Heart right ventricle (tissue), 16 donors: ENCODE data around the gene AHSP. TPM values are rescaled to one million over a fixed set of nuclear protein-coding genes. Genes with fewer than 3 reads are reported as not detected.

ENCODE experiments used
- ATAC-seq, 8 donors: fragments of 200-7000 bp; cut with Tn5 transposase; one replicate each; pipeline ENCODE4 v1.9.1; 2020; ENCODE audit warnings: mild to moderate bottlenecking in 8 of 8, moderate library complexity in 8 of 8, moderate number of reproducible peaks in 1 of 8
- DNase-seq, 2 donors: peaks; one replicate each; pipeline ENCODE4 v3.0.0-alpha.2; 2020
- H3K27ac ChIP-seq, 10 donors: fragments of 200-600 bp; sonication (generic) in 2 of 10; one replicate each; pipeline versions ENCODE4 v1.5.0 to v1.8.0; 2020 to 2022; ENCODE audit warnings: mild to moderate bottlenecking in 3 of 10
- H3K27me3 ChIP-seq, 7 donors: fragments of 200-600 bp; one replicate each; pipeline ENCODE4 v1.8.0; 2021 to 2022; ENCODE audit warnings: mild to moderate bottlenecking in 2 of 7
- H3K36me3 ChIP-seq, 9 donors: fragments of 200-600 bp; sonication (generic) in 1 of 9; one replicate each; pipeline versions ENCODE4 v1.5.0 to v1.8.0; 2020 to 2022; ENCODE audit warnings: mild to moderate bottlenecking in 2 of 9
- H3K4me1 ChIP-seq, 9 donors: fragments of 200-600 bp; sonication (generic) in 1 of 9; one replicate each; pipeline versions ENCODE4 v1.5.0 to v1.8.0; 2020 to 2022; ENCODE audit warnings: mild to moderate bottlenecking in 4 of 9
- H3K4me3 ChIP-seq, 10 donors: fragments of 200-600 bp; sonication (generic) in 2 of 10; one replicate each; pipeline versions ENCODE4 v1.5.0 to v1.8.0; 2020 to 2022; ENCODE audit warnings: mild to moderate bottlenecking in 7 of 10, moderate library complexity in 2 of 10
- H3K9me3 ChIP-seq, 11 donors: fragments of 200-600 bp in 10 of 11; sonication (generic) in 2 of 11; one replicate each; pipeline versions ENCODE4 v1.5.0 to v1.8.0; 2013 to 2022; ENCODE audit warnings: mild to moderate bottlenecking in 2 of 11, control low read depth in 1 of 11, moderate library complexity in 1 of 11
- CTCF ChIP-seq, 9 donors: fragments of 200-600 bp; sonication (generic) in 2 of 9; IDR thresholded peaks; one replicate each; pipeline versions ENCODE4 v1.5.0 to v1.8.0; 2021 to 2022; ENCODE audit warnings: antibody characterized with exemption in 9 of 9, mild to moderate bottlenecking in 5 of 9, moderate library complexity in 1 of 9
- WGBS, 2 donors: extraction: QIAGEN DNeasy Blood & Tissue Kit; methylation state at CpG; one replicate each; pipeline ENCODE4 v1.1.7; 2013; ENCODE audit warnings: inconsistent platforms in 1 of 2; 5-methylcytosine and 5-hydroxymethylcytosine counted together
- intact Hi-C, 10 donors: fragments of 100-400 bp; cut with DNase I; formaldehyde crosslinking; loops; one replicate each; pipeline versions ENCODE4 v1.11.1 to v1.14.2; 2022
- polyA plus RNA-seq, 2 donors: library from polyadenylated mRNA; stranded (reverse); fragments of 200-250 nt; gene quantifications; one replicate each; pipeline ENCODE4 v1.2.3, GENCODE V29; 2013
- total RNA-seq, 10 donors: library from RNA; stranded (reverse); fragmentation: NEBNext Ultra II Directional in 3 of 10; extraction: Animal tissue kit (Norgen Biotek cat#: 25700) in 3 of 10; gene quantifications; one replicate each; pipeline versions ENCODE4 v1.2.1 to v1.2.4, GENCODE V29; 2021 to 2023
- donor health status: Arrhythmogenic right ventricular cardiomyopathy.
- donor health status: ischemic (EF 13 %, LVEDD 7.1; RV severe dilation, severe dysfunction).
- donor health status: healthy with polysubstance abuse.
- donor health status: DM: no; HTN: yes; CAD: no.
- donor health status: DM: no; HTN: no; CAD: no.
- donor health status: ischemic (EF 25% LVEDD 6.9; RV normal size, moderate dysfunction).
- donor health status: ischemic (EF 25% LVEDD 5.7; RV mildly dilated, moderate dysfunction).
- donor health status: healthy.
- donor health status: DM: yes; HTN: yes; CAD: no.
- donor health status: Ischemic cardiomyopathy.
- donor health status: ischemic (EF 35%, LVEDD 5.7; RV mildly dilated, moderate dysfunction).
- donor health status: nonischemic (EF 11% LVEDD 7.7; RV severe dilation, severe dysfunction).
- donor health status: DM: yes; HTN: yes; CAD: no.
- donor health status: PGD.
- donor health status: ischemic (EF 29% LVEDD 5.4; RV normal size, mild dysfunction).
- donor health status: nonischemic (EF 23%, LVEDD 6.1; RV moderate dilation, normal function).

AHSP gene
- total and polyA plus RNA-seq, 12 donors, result not detected

DNA sequence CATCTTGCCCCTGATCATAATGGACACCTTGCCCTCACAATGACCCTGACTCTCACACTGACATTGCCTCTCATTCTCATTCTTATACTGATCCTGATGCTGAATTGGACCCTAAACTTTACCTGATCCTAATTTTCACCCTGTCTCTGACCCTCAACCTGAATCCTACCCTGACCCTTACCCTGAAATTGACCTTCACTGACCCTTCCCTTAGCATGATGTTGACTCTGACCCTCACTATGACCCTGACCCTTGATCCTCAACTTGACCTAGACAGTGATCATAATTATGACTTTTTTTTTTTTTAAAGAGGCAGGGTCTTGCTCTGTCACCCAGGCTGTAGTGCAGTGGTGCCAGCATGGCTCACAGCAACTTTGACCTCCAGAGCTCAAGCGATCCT is 3.4 kb downstream of the AHSP start:
- WGBS, 2 donors, result 87 to 97% methylated on average over 1 of the region's 1 CpG
- TF ChIP-seq CTCF (IDR thresholded peaks at IDR 0.05), result no peak
- H3K27ac ChIP-seq, result no peak overlapping the region
- ATAC-seq, result no peak
- H3K4me3 ChIP-seq, result no peak overlapping the region
- intact Hi-C loops, result no loop called here
- H3K4me1 ChIP-seq, result peaks cover 0 to 13% (median 6%) of the 10 kb centered on the region in 9 donors
- H3K9me3 ChIP-seq, result no peaks in the 10 kb centered on the region
- no peaks in the 10 kb centered on the region for H3K36me3 ChIP-seq
- peaks cover 0 to 79% (median 63%) of the 10 kb centered on the region in 7 donors for H3K27me3 ChIP-seq
- DNase-seq, result no peak

DNA sequence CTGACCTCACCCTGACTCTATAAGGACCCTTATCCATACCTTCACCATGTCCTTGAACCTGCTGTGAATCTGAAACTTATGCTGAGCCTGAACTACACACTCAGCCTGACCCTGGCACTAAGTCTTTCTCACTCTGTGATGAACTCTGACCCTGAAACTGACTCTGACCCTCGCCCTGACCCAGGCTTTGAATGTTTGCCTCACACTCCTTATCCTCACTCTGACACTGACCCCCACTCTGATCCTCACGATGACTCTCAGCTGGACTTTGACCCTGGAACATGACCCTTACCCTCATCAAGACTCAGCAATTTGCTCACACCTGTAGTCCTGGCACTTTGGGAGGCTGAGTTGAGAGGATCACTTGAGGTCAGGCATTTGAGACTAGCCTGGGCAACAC is 4.4 kb downstream of the AHSP start:
- Histone ChIP-seq H3K36me3 (no peaks in the 10 kb centered on the region), H3K27ac (no peak overlapping the region), H3K4me3 (no peak overlapping the region), H3K4me1 (peaks cover 0 to 13% (median 6%) of the 10 kb centered on the region in 9 donors), H3K9me3 (no peaks in the 10 kb centered on the region), H3K27me3 (peaks cover 0 to 89% (median 68%) of the 10 kb centered on the region in 7 donors)
- WGBS, 2 donors, result 65 to 69% methylated on average over 2 of the region's 2 CpGs
- DNase-seq (no peak), ATAC-seq (no peak)
- intact Hi-C loops, result no loop called here
- TF ChIP-seq CTCF (IDR thresholded peaks at IDR 0.05), result no peak

- no peaks in the 10 kb centered on the region for H3K9me3 ChIP-seq
- H3K4me1 ChIP-seq, result peaks cover 0 to 21% (median 11%) of the 10 kb centered on the region in 9 donors
- DNase-seq (no peak), ATAC-seq (no peak)
- no peak overlapping the region for H3K27ac ChIP-seq
- no peak overlapping the region for H3K4me3 ChIP-seq
- H3K27me3 ChIP-seq, result peaks cover 0 to 92% (median 75%) of the 10 kb centered on the region in 7 donors
- TF ChIP-seq CTCF (IDR thresholded peaks at IDR 0.05), result no peak
- intact Hi-C loops, result no loop called here
- H3K36me3 ChIP-seq, result no peaks in the 10 kb centered on the region
- WGBS, 2 donors, result 80 to 86% methylated on average over 4 of the region's 4 CpGs
Observed at GRCh38 chr16:31532896-31533295, 5.2 kb downstream of the AHSP start.

- TF ChIP-seq CTCF (IDR thresholded peaks at IDR 0.05), result no peak
Observed at GRCh38 chr16:31535737-31536136, 8.0 kb downstream of the AHSP start.

More at GRCh38 chr16:31535737-31536136, 8.0 kb downstream of the AHSP start:
- 45 to 50% methylated on average over 9 of the region's 9 CpGs for WGBS, 2 donors
- intact Hi-C loops, result no loop called here
- H3K36me3 ChIP-seq, result no peaks in the 10 kb centered on the region
- H3K27ac ChIP-seq, result no peak overlapping the region
- peaks cover 0 to 86% (median 59%) of the 10 kb centered on the region in 7 donors for H3K27me3 ChIP-seq
- no peak for ATAC-seq
- peaks cover 0 to 8% (median 7%) of the 10 kb centered on the region in 9 donors for H3K4me1 ChIP-seq
- H3K9me3 ChIP-seq, result no peaks in the 10 kb centered on the region
- H3K4me3 ChIP-seq, result no peak overlapping the region
- no peak for DNase-seq
